HEK293 (cell line): ENCODE measurements around the gene FBXL15.

Source experiments
- CTCF ChIA-PET: fragments of 350-600 bp; formaldehyde crosslinking; extraction: SDS; loops from one replicate; lab custom pipeline; 2021; ENCODE audit warnings: antibody characterized with exemption; lab: Yijun Ruan, JAX
- POLR2A ChIA-PET: fragments of 300-600 bp; formaldehyde crosslinking; extraction: SDS; loops from one replicate; lab custom pipeline; 2020; ENCODE audit warnings: antibody characterized with exemption, inconsistent platforms; lab: Yijun Ruan, JAX
- H3K27ac ChIP-seq: fragments of 200-500 bp; sonication (Bioruptor generic); 2 replicates; pipeline ENCODE4 v1.5.1; 2014; ENCODE audit warnings: low read depth, low read length, control low read depth, inconsistent platforms; ENCODE audit errors: extremely low read depth
- H3K36me3 ChIP-seq, 2 experiments: fragments of 200-500 bp in 1 of 2; sonication (Bioruptor generic) in 1 of 2; 1 replicate in 1 of 2; 2 replicates in 1 of 2; pipeline ENCODE4 v1.5.1; 2014 to 2017; ENCODE audit warnings: inconsistent platforms in 2 of 2, low read length in 2 of 2; ENCODE audit not compliant: control insufficient read depth in 2 of 2, insufficient read depth in 1 of 2
- H3K4me1 ChIP-seq: fragments of 200-500 bp; sonication (Bioruptor generic); 2 replicates; pipeline ENCODE4 v1.5.1; 2014; ENCODE audit warnings: mild to moderate bottlenecking, low read length, inconsistent platforms; ENCODE audit not compliant: control insufficient read depth, insufficient read depth
- H3K4me3 ChIP-seq: 2 replicates; pipeline ENCODE4 v1.5.1; 2011; ENCODE audit warnings: low read depth, mild to moderate bottlenecking, control low read depth, low read length, moderate library complexity
- H3K9me3 ChIP-seq: fragments of 200-500 bp; sonication (Bioruptor generic); 2 replicates; pipeline ENCODE4 v1.5.1; 2014; ENCODE audit warnings: low read depth, low read length, inconsistent platforms; ENCODE audit not compliant: control insufficient read depth, insufficient read depth
- FEZF1 ChIP-seq: fragments of 450-650 bp; formaldehyde crosslinking; IDR thresholded peaks from 2 replicates; pipeline ENCODE4 v1.5.1; 2016; ENCODE audit warnings: missing biosample characterization, missing genetic modification characterization
- MZF1 ChIP-seq: fragments of 450-650 bp; formaldehyde crosslinking; IDR thresholded peaks from 2 replicates; pipeline ENCODE4 v1.5.1; 2017; ENCODE audit warnings: missing biosample characterization, missing genetic modification characterization, borderline replicate concordance
- REPIN1 ChIP-seq: fragments of 450-650 bp; formaldehyde crosslinking; IDR thresholded peaks from 2 replicates; pipeline ENCODE4 v1.5.1; 2017; ENCODE audit warnings: missing biosample characterization, missing genetic modification characterization, low read depth
- SCRT2 ChIP-seq: fragments of 450-650 bp; formaldehyde crosslinking; IDR thresholded peaks from 2 replicates; pipeline ENCODE4 v1.5.1; 2016; ENCODE audit warnings: missing biosample characterization, missing genetic modification characterization
- SP3 ChIP-seq: fragments of 450-650 bp; formaldehyde crosslinking; IDR thresholded peaks from 2 replicates; pipeline ENCODE4 v1.5.1; 2016; ENCODE audit warnings: missing biosample characterization, missing genetic modification characterization
- ZBTB8A ChIP-seq: fragments of 450-650 bp; formaldehyde crosslinking; IDR thresholded peaks from 2 replicates; pipeline ENCODE4 v1.5.1; 2016; ENCODE audit warnings: missing biosample characterization, missing genetic modification characterization
- ZFP69B ChIP-seq: fragments of 450-650 bp; formaldehyde crosslinking; IDR thresholded peaks from 2 replicates; pipeline ENCODE4 v1.5.1; 2016; ENCODE audit warnings: missing biosample characterization, missing genetic modification characterization
- ZNF2 ChIP-seq: fragments of 450-650 bp; formaldehyde crosslinking; IDR thresholded peaks from 2 replicates; pipeline ENCODE4 v1.5.1; 2016; ENCODE audit warnings: missing biosample characterization, missing genetic modification characterization
- ZNF223 ChIP-seq: fragments of 450-650 bp; formaldehyde crosslinking; IDR thresholded peaks from 2 replicates; pipeline ENCODE4 v1.5.1; 2016; ENCODE audit warnings: missing biosample characterization, missing genetic modification characterization
- ZNF274 ChIP-seq, 2 experiments: fragments of 200-500 bp in 1 of 2; fragments of 450-650 bp in 1 of 2; sonication (Bioruptor generic) in 1 of 2; formaldehyde crosslinking in 1 of 2; IDR thresholded peaks; 2 replicates each; pipeline versions ENCODE4 v1.5.1 to v1.6.1; 2014 to 2016; ENCODE audit warnings: borderline replicate concordance in 1 of 2, inconsistent platforms in 1 of 2, low read length in 1 of 2, missing biosample characterization in 1 of 2, missing genetic modification characterization in 1 of 2
- ZNF335 ChIP-seq: fragments of 450-650 bp; formaldehyde crosslinking; conservative IDR thresholded peaks from 2 replicates; pipeline ENCODE4 v1.5.1; 2016; ENCODE audit warnings: missing biosample characterization, missing genetic modification characterization
- ZNF350 ChIP-seq: fragments of 450-650 bp; formaldehyde crosslinking; IDR thresholded peaks from 2 replicates; pipeline ENCODE4 v1.5.0; 2017; ENCODE audit warnings: missing biosample characterization, mild to moderate bottlenecking, missing genetic modification characterization
- ZNF837 ChIP-seq: fragments of 450-650 bp; formaldehyde crosslinking; IDR thresholded peaks from 2 replicates; pipeline ENCODE4 v1.5.1; 2016; ENCODE audit warnings: missing biosample characterization, missing genetic modification characterization
- TF ChIP-seq, protein P1 (sequence below): fragments of 450-650 bp; formaldehyde crosslinking; IDR thresholded peaks from 2 replicates; pipeline ENCODE4 v1.5.1; 2016; ENCODE audit warnings: missing biosample characterization, missing genetic modification characterization

FBXL15 gene

DNA sequence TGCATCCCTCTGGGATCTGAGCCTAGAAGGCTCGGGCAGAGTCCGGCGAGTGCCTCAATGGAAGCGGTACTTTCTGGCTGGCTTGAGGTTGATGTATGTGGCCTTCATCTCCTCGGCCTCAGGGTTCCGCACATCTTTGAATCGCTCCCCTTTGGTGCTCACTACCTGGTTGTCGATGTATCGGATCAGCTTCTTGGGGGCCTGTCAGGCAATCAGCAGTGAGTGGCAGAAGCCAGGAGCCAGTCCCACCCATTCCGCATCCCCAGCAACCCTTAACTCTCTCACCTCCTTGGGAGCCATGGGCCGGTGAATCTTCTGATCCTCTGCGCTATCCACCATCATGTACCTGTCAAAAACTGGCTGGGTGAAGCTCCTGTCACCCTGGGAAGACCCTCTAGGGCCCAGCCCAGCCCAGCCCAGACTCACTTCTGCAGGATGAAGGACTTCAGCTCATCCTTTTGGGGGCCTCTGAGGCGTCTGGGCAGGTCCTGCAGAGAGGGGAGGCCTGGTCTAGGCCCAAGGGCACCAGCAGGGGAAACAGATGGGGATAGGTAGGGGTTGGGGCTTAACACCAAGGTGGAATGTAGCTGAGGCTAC lies 2.8 kb downstream of the FBXL15 start (continued):
- TF ChIP-seq ZNF274 (IDR thresholded peaks at IDR 0.05; ENCODE audit: low read length) (no peak), ZNF274 (tag by site-specific recombination; IDR thresholded peaks at IDR 0.05; ENCODE audit: borderline replicate concordance) (no peak)
- TF ChIP-seq, all 188 proteins: peak for 0

DNA sequence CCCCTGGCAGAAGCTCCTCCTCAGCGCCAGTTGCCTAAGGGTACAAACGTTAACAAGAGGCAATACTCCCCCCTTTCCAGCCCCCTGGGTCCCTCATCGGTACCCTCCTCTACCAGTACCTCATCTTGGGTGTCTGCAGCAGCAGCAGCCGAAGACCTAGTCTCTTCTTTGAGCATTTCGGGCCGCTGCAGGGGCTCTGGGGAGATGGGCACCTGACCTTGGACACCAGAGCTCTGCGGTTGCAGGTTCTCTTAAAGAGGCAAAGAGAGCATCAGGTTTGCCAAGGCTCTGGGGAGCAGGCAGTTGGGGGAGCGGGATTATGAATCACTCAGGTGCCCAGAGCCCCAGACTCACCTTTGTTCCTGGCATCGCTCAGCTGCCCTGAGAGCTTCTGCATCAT lies 3.5 kb downstream of the FBXL15 start:
- ChIA-PET CTCF (interaction anchor here (0.5 to 5.6 kb wide), 8 partner anchors 9 to 204 kb away, joined by 3 to 57 read pairs (median 10); partner anchors contain the start of genes CUEDC2 and NFKB2), POLR2A (interaction anchor here (1.0 to 5.2 kb wide), 4 partner anchors 8 to 309 kb away, joined by 3 to 42 read pairs (median 6); partner anchors contain the start of genes C10orf95 and CUEDC2)
- peaks cover 0 to 32% of the 10 kb centered on the region in 2 experiments; a peak in 1 of 3 replicates for H3K36me3 ChIP-seq

DNA sequence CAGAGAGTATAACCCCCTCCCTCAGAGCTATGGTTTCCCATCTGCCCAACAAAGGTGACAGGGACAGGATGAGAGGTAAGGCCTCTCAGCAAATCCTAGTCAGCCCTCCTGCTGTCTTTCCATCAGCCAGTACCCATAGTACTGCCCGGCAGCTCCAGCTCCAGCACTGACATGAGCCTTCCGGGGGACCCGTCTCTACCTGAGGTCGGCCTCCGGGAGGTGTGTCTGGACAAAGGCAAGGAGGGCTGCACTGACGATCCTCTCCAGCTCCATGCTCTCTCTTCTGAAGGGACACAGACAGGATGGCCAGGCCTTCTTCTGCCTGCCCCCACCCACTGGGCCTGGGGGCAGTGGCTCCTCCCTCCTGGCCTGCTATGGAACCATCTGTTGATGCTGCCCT lies 4.3 kb downstream of the FBXL15 start:
- TF ChIP-seq ZBTB8A (tag by site-specific recombination) (no peak), ZNF223 (tag by site-specific recombination) (no peak), ZNF350 (no peak), ZNF837 (tag by site-specific recombination) (no peak), MZF1 (tag by site-specific recombination) (no peak), SCRT2 (tag by site-specific recombination) (peak; percentile 41; the same call in 1 of the 2 replicates)
- H3K4me1 ChIP-seq = peaks cover 6% of the 10 kb centered on the region

More for the DNA sequence above, 3.5 kb downstream of the FBXL15 start:
- no peak for TF ChIP-seq ZFP69B (tag by site-specific recombination)
- H3K27ac ChIP-seq = no peak overlapping the region
- H3K4me1 ChIP-seq = peaks cover 8% of the 10 kb centered on the region
- H3K9me3 ChIP-seq = no peaks in the 10 kb centered on the region
- no peak overlapping the region for H3K4me3 ChIP-seq

DNA sequence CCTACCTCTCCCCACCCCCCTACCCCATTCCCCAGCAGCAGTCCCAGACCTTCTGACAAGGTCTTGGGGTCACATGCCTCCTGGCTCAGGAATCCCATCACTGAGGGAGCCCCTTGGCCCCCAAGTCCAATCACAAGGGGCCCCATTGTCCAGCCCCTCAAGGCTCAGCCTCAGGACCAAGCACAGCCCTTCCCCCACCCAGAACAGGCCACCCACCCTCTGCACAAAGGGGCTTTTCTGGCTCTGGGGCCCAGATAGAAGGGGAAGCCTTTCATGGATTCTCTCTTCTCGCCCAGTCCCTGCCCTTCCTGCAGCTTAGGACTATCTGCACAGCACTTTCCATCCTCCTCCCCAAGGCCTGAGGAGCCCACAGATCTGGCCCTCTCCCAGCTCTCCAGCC lies 4.8 kb downstream of the FBXL15 start:
- no peak overlapping the region for H3K27ac ChIP-seq
- peaks cover 6% of the 10 kb centered on the region for H3K4me1 ChIP-seq
- ChIA-PET POLR2A (interaction anchor here (1.5 to 1.6 kb wide), 2 partner anchors 11 to 25 kb away, joined by 4 to 7 read pairs; partner anchors contain the start of gene C10orf95), CTCF (interaction anchor here (0.6 to 2.2 kb wide), 4 partner anchors 32 to 195 kb away, joined by 3 to 7 read pairs (median 4); no protein-coding TSS in a partner anchor)
- no peak overlapping the region for H3K4me3 ChIP-seq
- H3K36me3 ChIP-seq = peaks cover 0 to 32% of the 10 kb centered on the region in 2 experiments; a peak in 1 of 3 replicates
- H3K9me3 ChIP-seq = no peaks in the 10 kb centered on the region
- TF ChIP-seq FEZF1 (tag by site-specific recombination) (no peak), SP3 (tag by site-specific recombination) (no peak), REPIN1 (tag by site-specific recombination) (no peak), ZNF2 (tag by site-specific recombination) (no peak), ZNF335 (tag by site-specific recombination) (no peak)
- TF ChIP-seq, protein P1, sequence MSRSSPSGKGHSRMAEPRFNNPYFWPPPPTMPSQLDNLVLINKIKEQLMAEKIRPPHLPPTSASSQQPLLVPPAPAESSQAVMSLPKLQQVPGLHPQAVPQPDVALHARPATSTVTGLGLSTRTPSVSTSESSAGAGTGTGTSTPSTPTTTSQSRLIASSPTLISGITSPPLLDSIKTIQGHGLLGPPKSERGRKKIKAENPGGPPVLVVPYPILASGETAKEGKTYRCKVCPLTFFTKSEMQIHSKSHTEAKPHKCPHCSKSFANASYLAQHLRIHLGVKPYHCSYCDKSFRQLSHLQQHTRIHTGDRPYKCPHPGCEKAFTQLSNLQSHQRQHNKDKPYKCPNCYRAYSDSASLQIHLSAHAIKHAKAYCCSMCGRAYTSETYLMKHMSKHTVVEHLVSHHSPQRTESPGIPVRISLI (tag by site-specific recombination) = no peak

More for the DNA sequence above, 4.3 kb downstream of the FBXL15 start:
- Histone ChIP-seq H3K4me3 (no peak overlapping the region), H3K27ac (no peak overlapping the region), H3K36me3 (peaks cover 0 to 32% of the 10 kb centered on the region in 2 experiments; a peak in 1 of 3 replicates), H3K9me3 (no peaks in the 10 kb centered on the region)
- POLR2A ChIA-PET = interaction anchor here (1.0 to 1.6 kb wide), 3 partner anchors 11 to 310 kb away, joined by 3 to 7 read pairs (median 4); partner anchors contain the start of gene C10orf95
- CTCF ChIA-PET = interaction anchor here (0.5 to 5.6 kb wide), 6 partner anchors 8 to 195 kb away, joined by 3 to 38 read pairs (median 10); partner anchors contain the start of gene CUEDC2
